Lower lobe of right lung (tissue), 2 donors: ENCODE results near the gene STRA8. TPM values are rescaled to one million over a fixed set of nuclear protein-coding genes. Genes with fewer than 3 reads are reported as not detected.

Experiments
- ATAC-seq, 2 donors: fragments of 200-7000 bp; cut with Tn5 transposase; one replicate each; pipeline ENCODE4 v1.9.1; 2020 to 2022; ENCODE audit warnings: mild to moderate bottlenecking in 2 of 2, moderate library complexity in 2 of 2
- DNase-seq: peaks from one replicate; pipeline ENCODE4 v3.0.0-alpha.2; 2020
- H3K27ac ChIP-seq: fragments of 200-600 bp; one replicate; pipeline ENCODE4 v1.8.0; 2022
- H3K27me3 ChIP-seq: fragments of 200-600 bp; one replicate; pipeline ENCODE4 v1.8.0; 2022; ENCODE audit warnings: low read depth
- H3K36me3 ChIP-seq: fragments of 200-600 bp; one replicate; pipeline ENCODE4 v1.8.0; 2022; ENCODE audit warnings: mild to moderate bottlenecking
- H3K4me1 ChIP-seq: fragments of 200-600 bp; one replicate; pipeline ENCODE4 v1.8.0; 2022
- H3K4me3 ChIP-seq: fragments of 200-600 bp; one replicate; pipeline ENCODE4 v1.8.0; 2022; ENCODE audit warnings: mild to moderate bottlenecking
- H3K9me3 ChIP-seq: fragments of 200-600 bp; one replicate; pipeline ENCODE4 v1.8.0; 2022
- intact Hi-C: fragments of 100-400 bp; cut with DNase I; formaldehyde crosslinking; loops from one replicate; pipeline ENCODE4 v1.11.0; 2022
- total RNA-seq: library from RNA; stranded (reverse); fragmentation: NEBNext Ultra II Directional; extraction: Animal tissue kit (Norgen Biotek cat#: 25700); gene quantifications from one replicate; pipeline ENCODE4 v1.2.1, GENCODE V29; 2021
- TF ChIP-seq, protein P1 (sequence below): fragments of 200-600 bp; IDR thresholded peaks from one replicate; pipeline ENCODE4 v1.8.0; 2022; ENCODE audit warnings: antibody characterized with exemption, mild to moderate bottlenecking
- donor health status: DM: no; HTN: yes; CAD: no; lungs with severe emphysema.

The STRA8 gene
- total RNA-seq, 1 donor from 2014 or later = not detected

DNA sequence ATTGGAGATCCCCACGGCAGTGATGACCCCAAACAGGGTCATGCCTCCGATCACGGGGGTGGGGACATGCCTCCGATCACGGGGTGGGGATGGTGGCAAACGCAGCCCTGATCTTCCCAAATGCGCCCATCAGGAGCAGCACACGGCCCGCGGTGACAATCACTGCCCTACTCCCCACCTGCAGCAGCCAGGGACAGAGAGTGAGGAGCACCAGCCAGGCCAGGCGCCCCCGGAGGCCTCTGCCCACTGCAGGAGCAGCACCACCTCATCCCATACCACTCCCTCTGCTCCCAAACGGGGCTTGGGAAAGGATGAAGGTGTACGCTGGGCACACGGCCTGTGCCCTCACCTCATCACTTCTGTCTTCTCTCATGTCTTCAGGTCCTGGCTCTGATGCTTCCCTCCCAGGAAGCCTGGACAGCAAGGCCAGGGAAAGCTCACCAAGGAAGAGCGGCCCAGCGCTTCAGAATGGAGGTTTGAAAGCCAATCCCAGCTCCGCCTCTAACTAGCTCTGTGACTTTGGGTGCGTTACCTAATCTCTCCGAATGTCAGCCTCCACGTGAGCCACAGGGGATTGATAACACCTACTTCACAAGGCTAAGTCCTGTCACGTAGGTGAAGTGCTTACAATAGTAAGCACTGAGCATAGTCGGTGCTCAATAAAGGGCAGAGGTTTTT, 37.1 kb downstream of the STRA8 start:
- H3K27ac ChIP-seq = no peak overlapping the region
- no peaks in the 10 kb centered on the region for H3K4me1 ChIP-seq
- no peaks in the 10 kb centered on the region for H3K27me3 ChIP-seq
- H3K36me3 ChIP-seq = no peaks in the 10 kb centered on the region
- ATAC-seq = no peak
- H3K9me3 ChIP-seq = no peaks in the 10 kb centered on the region
- no peak for DNase-seq
- no peak overlapping the region for H3K4me3 ChIP-seq
- TF ChIP-seq, protein P1, sequence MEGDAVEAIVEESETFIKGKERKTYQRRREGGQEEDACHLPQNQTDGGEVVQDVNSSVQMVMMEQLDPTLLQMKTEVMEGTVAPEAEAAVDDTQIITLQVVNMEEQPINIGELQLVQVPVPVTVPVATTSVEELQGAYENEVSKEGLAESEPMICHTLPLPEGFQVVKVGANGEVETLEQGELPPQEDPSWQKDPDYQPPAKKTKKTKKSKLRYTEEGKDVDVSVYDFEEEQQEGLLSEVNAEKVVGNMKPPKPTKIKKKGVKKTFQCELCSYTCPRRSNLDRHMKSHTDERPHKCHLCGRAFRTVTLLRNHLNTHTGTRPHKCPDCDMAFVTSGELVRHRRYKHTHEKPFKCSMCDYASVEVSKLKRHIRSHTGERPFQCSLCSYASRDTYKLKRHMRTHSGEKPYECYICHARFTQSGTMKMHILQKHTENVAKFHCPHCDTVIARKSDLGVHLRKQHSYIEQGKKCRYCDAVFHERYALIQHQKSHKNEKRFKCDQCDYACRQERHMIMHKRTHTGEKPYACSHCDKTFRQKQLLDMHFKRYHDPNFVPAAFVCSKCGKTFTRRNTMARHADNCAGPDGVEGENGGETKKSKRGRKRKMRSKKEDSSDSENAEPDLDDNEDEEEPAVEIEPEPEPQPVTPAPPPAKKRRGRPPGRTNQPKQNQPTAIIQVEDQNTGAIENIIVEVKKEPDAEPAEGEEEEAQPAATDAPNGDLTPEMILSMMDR = no peak
- intact Hi-C loops = no loop called here

DNA sequence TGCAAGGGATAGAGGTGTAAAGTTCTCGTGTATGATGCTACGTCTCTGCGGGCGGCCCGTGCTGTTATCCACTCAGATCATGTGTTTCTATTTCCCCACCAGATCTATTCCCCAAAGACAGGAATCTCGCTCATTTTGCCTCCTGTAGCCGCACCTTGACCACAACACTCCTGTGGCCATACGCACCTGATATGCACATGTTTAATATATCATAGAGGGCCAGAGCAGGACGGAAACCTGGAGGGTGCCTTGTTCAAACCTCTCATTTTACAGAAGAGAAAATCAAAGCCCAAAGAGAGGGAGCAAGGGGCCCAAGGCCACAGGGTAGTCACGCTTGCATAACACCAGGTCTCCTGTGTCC, 37.6 kb downstream of the STRA8 start:
- ATAC-seq = no peak
- intact Hi-C loops = no loop called here
- H3K9me3 ChIP-seq = no peaks in the 10 kb centered on the region

DNA sequence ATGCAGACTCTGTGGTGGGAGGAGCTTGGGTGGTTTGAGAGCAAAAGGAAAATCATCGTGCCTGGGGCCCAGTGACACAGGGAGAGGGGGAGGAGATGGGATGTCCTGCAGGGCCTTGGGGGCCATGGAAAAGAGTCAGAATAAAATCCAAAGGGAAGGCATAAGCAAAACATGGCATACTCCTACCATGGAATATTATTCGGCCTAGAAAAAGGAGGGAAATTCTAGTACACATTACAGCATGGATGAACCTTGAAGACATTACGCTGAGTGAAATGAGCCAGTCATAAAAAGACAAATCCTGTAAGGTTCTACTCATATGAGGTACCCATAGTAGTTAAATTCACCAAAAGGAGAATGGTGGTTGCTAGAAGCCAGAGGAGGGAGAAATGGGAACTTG, 38.7 kb downstream of the STRA8 start:
- H3K27ac ChIP-seq = no peak overlapping the region
- no peak overlapping the region for H3K4me3 ChIP-seq
- H3K4me1 ChIP-seq = no peaks in the 10 kb centered on the region
- H3K9me3 ChIP-seq = no peaks in the 10 kb centered on the region
- H3K36me3 ChIP-seq = no peaks in the 10 kb centered on the region
- no peaks in the 10 kb centered on the region for H3K27me3 ChIP-seq
- ATAC-seq = no peak
- TF ChIP-seq, protein P1 = no peak
- DNase-seq = no peak
- intact Hi-C loops = no loop called here

More for the DNA sequence above, 37.6 kb downstream of the STRA8 start:
- H3K4me1 ChIP-seq = no peaks in the 10 kb centered on the region
- H3K27me3 ChIP-seq = no peaks in the 10 kb centered on the region
- no peak overlapping the region for H3K4me3 ChIP-seq
- no peak for DNase-seq
- no peak overlapping the region for H3K27ac ChIP-seq
- H3K36me3 ChIP-seq = no peaks in the 10 kb centered on the region
- TF ChIP-seq, protein P1 = no peak

DNA sequence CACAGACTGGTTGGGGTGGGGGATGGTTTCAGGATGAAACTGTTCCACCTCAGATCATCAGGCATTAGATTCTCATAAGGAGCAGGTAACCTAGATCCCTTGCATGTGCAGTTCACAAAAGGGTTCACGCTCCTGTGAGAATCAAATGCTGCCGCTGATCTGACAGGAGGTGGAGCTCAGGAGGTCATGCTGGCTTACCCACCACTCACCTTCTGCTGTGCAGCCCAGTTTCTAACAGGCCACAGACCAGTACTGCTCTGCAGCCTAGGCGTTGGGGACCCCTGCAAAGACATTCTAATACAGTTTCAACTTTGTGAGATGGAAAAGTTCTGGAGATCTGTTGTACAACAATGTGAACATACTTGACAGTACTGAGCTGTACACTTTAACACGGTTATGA, 39.9 kb downstream of the STRA8 start:
- H3K27me3 ChIP-seq = no peaks in the 10 kb centered on the region
- H3K36me3 ChIP-seq = no peaks in the 10 kb centered on the region
- no peaks in the 10 kb centered on the region for H3K4me1 ChIP-seq
- TF ChIP-seq, protein P1 = no peak
- intact Hi-C loops = no loop called here
- no peaks in the 10 kb centered on the region for H3K9me3 ChIP-seq
- no peak for ATAC-seq
- DNase-seq = no peak
- H3K27ac ChIP-seq = no peak overlapping the region
- no peak overlapping the region for H3K4me3 ChIP-seq

DNA sequence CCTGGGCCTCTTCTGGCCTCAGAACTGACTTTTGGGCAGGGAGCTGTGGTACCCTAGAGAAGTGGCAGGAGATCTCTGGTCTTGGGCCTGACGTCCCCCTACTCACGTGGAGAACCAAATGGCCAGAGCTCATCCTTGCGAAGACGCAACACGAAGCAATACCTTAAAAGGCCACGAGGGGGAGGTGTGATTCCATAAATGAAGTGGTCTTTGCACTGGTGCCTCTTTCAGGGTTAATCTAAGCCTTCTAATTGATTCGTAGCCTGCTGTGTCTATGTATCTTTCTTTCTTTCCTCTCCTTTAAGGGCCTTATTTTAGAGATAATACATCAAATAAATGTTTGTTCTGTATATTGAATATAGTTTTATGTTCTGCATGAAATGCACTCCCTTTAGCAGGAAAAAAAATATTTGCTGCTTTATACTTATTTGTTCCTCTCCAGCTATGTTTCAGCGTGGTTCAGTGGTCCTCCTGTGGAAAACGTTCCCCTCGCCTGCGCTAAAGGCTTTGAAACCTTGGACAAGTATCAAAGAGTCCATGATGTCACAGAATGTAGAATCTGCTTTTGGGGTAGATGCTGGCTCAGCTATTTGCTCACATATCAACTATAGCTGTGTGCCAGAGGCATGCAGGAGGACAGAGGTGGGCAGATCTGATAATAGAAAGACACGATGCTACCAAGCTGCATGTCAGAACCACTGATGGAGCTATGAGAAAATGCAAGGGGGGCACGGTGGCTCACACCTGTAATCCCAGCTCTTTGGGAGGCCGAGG, 41.0 kb downstream of the STRA8 start:
- ATAC-seq (peak; percentile 73), DNase-seq (no peak)
- Histone ChIP-seq H3K27me3 (no peaks in the 10 kb centered on the region), H3K27ac (no peak overlapping the region), H3K9me3 (no peaks in the 10 kb centered on the region), H3K36me3 (no peaks in the 10 kb centered on the region), H3K4me1 (no peaks in the 10 kb centered on the region), H3K4me3 (no peak overlapping the region)
- TF ChIP-seq, protein P1 = peak; percentile 91
- intact Hi-C loops = no loop called here
